ENCODE results near the gene PRM2. TPM values are rescaled to one million over a fixed set of nuclear protein-coding genes. Genes with fewer than 3 reads are reported as not detected.

The PRM2 gene
- total RNA-seq, 4 donors from 2014 or later, result not detected

GRCh38 chr16:11276896-11277593 lies 765 bp upstream of the PRM2 start:
- TF ChIP-seq, protein P1, sequence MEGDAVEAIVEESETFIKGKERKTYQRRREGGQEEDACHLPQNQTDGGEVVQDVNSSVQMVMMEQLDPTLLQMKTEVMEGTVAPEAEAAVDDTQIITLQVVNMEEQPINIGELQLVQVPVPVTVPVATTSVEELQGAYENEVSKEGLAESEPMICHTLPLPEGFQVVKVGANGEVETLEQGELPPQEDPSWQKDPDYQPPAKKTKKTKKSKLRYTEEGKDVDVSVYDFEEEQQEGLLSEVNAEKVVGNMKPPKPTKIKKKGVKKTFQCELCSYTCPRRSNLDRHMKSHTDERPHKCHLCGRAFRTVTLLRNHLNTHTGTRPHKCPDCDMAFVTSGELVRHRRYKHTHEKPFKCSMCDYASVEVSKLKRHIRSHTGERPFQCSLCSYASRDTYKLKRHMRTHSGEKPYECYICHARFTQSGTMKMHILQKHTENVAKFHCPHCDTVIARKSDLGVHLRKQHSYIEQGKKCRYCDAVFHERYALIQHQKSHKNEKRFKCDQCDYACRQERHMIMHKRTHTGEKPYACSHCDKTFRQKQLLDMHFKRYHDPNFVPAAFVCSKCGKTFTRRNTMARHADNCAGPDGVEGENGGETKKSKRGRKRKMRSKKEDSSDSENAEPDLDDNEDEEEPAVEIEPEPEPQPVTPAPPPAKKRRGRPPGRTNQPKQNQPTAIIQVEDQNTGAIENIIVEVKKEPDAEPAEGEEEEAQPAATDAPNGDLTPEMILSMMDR (IDR thresholded peaks at IDR 0.05), result no peak
- no peak for TF ChIP-seq POLR2A (IDR thresholded peaks at IDR 0.05)
- Histone ChIP-seq H3K4me1 (no peaks in the 10 kb centered on the region), H3K9me3 (no peaks in the 10 kb centered on the region), H3K36me3 (no peaks in the 10 kb centered on the region), H3K4me3 (no peak overlapping the region), H3K27me3 (no peaks in the 10 kb centered on the region), H3K27ac (no peak overlapping the region)
- DNase-seq, result no peak

DNA sequence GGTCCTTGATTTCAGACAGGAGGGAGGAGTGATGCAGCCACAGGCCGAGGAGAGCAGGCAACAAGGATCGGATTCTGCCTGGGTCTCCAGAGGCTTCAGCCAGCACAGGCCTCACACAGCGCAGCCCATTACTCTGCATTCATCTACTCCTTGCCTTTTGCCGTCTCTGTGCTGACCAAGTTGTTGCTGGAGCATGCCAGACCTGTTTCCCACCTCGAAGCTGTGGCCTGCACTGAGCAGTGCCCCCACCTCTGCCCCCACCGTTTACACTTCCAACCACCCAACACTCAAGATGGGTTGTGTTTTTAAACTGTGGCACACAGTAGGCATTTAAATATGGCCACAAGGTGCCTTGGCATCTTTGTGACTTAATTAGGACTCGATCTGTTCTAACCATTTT lies 1.3 kb downstream of the PRM2 start:
- Histone ChIP-seq H3K27ac (no peak overlapping the region), H3K4me3 (no peak overlapping the region), H3K9me3 (no peaks in the 10 kb centered on the region), H3K36me3 (no peaks in the 10 kb centered on the region), H3K4me1 (no peaks in the 10 kb centered on the region), H3K27me3 (no peaks in the 10 kb centered on the region)
- TF ChIP-seq POLR2A (IDR thresholded peaks at IDR 0.05), result no peak
- TF ChIP-seq, protein P1 (IDR thresholded peaks at IDR 0.05), result no peak
- no peak for DNase-seq

- H3K9me3 ChIP-seq, result no peaks in the 10 kb centered on the region
- TF ChIP-seq, protein P1 (IDR thresholded peaks at IDR 0.05), result no peak
- no peak for TF ChIP-seq POLR2A (IDR thresholded peaks at IDR 0.05)
Observed at GRCh38 chr16:11273721-11274324, 2.5 kb downstream of the PRM2 start.

DNA sequence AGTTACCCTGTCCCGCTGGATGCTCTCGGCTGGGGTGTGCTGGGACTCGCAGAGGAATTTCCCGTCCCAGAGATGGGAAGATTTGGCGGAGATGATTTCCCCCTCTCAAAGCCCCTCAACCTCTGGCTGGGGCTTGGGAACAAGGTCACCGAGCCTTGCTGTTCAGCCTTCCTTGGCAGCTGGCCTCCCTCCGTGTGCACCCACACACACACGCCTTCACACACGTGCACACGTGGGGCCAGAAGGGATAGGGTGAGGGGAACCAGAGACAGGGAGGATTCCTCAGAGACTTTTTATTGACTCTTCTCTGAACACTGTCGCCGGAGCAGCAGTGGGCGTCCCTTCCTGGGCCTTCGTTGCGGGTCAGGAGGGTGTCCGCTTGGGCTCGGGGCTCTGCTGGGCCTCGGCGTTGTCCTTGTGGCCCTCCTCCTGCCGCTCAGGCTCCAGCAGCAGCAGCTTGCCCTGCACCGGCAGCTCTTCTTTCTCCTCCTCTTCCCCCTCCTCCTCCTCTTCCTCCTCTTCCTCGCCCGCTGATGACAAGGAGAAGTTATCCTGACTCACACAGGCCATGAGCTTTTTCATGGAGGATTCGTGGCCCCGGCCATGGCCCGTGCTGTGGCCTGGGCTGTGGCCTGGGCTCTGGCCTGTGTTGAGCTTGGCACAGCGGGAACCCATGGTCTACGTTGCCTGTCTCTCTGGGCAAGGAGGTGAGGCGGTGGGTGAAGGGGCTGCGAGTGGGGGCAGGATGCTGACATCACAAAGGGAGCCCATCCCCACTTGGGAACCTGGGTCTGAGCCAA lies 3.2 kb downstream of the PRM2 start, which contains the start of gene PRM3:
TSS of gene PRM3 (minus strand) at position 709 of the 800 bp plus-strand sequence. CDS start at position 675, 34 bp downstream.
- no peak within 1 kb of the TSS for H3K4me3 ChIP-seq
- TF ChIP-seq POLR2A (IDR thresholded peaks at IDR 0.05), result no peak
- TF ChIP-seq, protein P1 (IDR thresholded peaks at IDR 0.05), result no peak
- DNase-seq, result no peak
- H3K9me3 ChIP-seq, result no peaks in the 10 kb centered on the region
- H3K36me3 ChIP-seq, result no peaks in the 10 kb centered on the region
- no peak within 1 kb of the TSS for H3K27ac ChIP-seq
- no peaks in the 10 kb centered on the region for H3K4me1 ChIP-seq
- no peaks in the 10 kb centered on the region for H3K27me3 ChIP-seq

More at GRCh38 chr16:11273721-11274324, 2.5 kb downstream of the PRM2 start:
- Histone ChIP-seq H3K27ac (no peak overlapping the region), H3K4me3 (no peak overlapping the region), H3K36me3 (no peaks in the 10 kb centered on the region), H3K27me3 (no peaks in the 10 kb centered on the region), H3K4me1 (no peaks in the 10 kb centered on the region)
- DNase-seq, result no peak

- Histone ChIP-seq H3K4me3 (no peak overlapping the region), H3K27me3 (no peaks in the 10 kb centered on the region), H3K9me3 (no peaks in the 10 kb centered on the region), H3K36me3 (no peaks in the 10 kb centered on the region), H3K4me1 (no peaks in the 10 kb centered on the region), H3K27ac (no peak overlapping the region)
- no peak for TF ChIP-seq POLR2A (IDR thresholded peaks at IDR 0.05)
- TF ChIP-seq, protein P1 (IDR thresholded peaks at IDR 0.05), result no peak
- no peak for DNase-seq
Observed at GRCh38 chr16:11272484-11272883, 3.8 kb downstream of the PRM2 start.

All from Peyer's patch (tissue), 4 donors.